ENCODE data around the gene ABCB9. TPM values are rescaled to one million over a fixed set of nuclear protein-coding genes. Genes with fewer than 3 reads are reported as not detected.

ABCB9 gene
- total RNA-seq, 1 donor from 2014 or later = 11.6 TPM

DNA sequence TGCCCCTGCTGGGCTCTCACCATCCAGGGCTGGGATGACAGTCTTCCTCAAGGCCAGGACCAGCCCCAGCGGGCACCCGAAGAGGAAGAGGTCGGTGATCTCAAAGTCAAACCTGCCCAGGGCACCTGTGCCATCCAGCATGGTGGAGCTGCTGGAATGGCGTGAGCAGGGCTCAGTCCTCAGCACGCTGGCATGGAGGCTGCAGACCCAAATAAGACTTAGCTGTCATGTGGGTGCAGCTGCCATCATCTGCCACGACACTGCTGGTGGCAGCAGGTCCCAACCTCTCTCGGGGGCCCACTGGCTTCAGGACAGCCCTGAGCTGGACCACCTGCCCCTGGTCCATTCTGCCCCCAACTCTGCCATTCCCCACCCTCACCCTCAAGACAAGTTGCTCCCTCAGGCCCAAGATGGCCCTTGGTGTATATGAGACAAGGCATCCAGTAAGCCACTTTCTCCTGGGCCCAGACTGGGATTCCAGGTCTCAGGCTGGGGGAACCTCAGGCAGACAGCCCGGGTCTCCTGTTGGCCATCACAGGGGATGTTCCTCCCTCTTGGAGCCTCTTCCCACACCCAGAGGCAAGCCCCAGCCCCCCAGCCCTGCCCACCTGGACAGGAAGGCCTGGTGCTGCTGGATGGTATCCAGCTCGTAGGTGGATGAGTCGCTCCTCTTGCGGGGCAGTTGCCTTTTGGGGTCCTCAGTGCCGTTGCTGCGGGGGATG lies 28.7 kb upstream of the ABCB9 start:
- no peak for DNase-seq (ENCODE audit: low read depth)
- H3K9ac ChIP-seq (ENCODE audit: low read length) = no peak overlapping the region
- Mint-ChIP-seq H3K36me3 (ENCODE audit: low read depth, unreplicated experiment) (peaks cover 5% of the 10 kb centered on the region), H3K4me1 (ENCODE audit: low read depth, unreplicated experiment) (no peaks in the 10 kb centered on the region), H3K27me3 (ENCODE audit: low read depth, unreplicated experiment) (no peaks in the 10 kb centered on the region), H3K27ac (ENCODE audit: unreplicated experiment) (no peak overlapping the region), H3K9me3 (ENCODE audit: unreplicated experiment) (peaks cover 1% of the 10 kb centered on the region), H3K4me3 (ENCODE audit: unreplicated experiment) (no peak overlapping the region)
- H3K4me1 ChIP-seq (ENCODE audit: insufficient read depth, low read length) = no peaks in the 10 kb centered on the region
- H3K27ac ChIP-seq (ENCODE audit: low read depth, low read length) = no peak overlapping the region
- H3K36me3 ChIP-seq (ENCODE audit: insufficient read depth, low read length) = no peaks in the 10 kb centered on the region
- no peak for FAIRE-seq
- no peak overlapping the region for H3K4me2 ChIP-seq (ENCODE audit: low read length)
- no peaks in the 10 kb centered on the region for H3K9me3 ChIP-seq (ENCODE audit: insufficient read depth, low read depth, low read length)
- no peak overlapping the region for H2AFZ ChIP-seq (ENCODE audit: low read depth, low read length)
- TF ChIP-seq EZH2 (IDR thresholded peaks at IDR 0.05; ENCODE audit: insufficient read depth, low read length) = no peak
- TF ChIP-seq, protein P1, sequence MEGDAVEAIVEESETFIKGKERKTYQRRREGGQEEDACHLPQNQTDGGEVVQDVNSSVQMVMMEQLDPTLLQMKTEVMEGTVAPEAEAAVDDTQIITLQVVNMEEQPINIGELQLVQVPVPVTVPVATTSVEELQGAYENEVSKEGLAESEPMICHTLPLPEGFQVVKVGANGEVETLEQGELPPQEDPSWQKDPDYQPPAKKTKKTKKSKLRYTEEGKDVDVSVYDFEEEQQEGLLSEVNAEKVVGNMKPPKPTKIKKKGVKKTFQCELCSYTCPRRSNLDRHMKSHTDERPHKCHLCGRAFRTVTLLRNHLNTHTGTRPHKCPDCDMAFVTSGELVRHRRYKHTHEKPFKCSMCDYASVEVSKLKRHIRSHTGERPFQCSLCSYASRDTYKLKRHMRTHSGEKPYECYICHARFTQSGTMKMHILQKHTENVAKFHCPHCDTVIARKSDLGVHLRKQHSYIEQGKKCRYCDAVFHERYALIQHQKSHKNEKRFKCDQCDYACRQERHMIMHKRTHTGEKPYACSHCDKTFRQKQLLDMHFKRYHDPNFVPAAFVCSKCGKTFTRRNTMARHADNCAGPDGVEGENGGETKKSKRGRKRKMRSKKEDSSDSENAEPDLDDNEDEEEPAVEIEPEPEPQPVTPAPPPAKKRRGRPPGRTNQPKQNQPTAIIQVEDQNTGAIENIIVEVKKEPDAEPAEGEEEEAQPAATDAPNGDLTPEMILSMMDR (IDR thresholded peaks at IDR 0.05; ENCODE audit: insufficient read depth, low read depth, low read length) = no peak
- H3K4me3 ChIP-seq (ENCODE audit: insufficient read depth, low read depth, low read length) = no peak overlapping the region
- no peaks in the 10 kb centered on the region for H4K20me1 ChIP-seq (ENCODE audit: insufficient read depth, low read length)
- H3K79me2 ChIP-seq (ENCODE audit: insufficient read depth, low read length) = no peaks in the 10 kb centered on the region
- no peaks in the 10 kb centered on the region for H3K27me3 ChIP-seq (ENCODE audit: insufficient read depth, low read length)

DNA sequence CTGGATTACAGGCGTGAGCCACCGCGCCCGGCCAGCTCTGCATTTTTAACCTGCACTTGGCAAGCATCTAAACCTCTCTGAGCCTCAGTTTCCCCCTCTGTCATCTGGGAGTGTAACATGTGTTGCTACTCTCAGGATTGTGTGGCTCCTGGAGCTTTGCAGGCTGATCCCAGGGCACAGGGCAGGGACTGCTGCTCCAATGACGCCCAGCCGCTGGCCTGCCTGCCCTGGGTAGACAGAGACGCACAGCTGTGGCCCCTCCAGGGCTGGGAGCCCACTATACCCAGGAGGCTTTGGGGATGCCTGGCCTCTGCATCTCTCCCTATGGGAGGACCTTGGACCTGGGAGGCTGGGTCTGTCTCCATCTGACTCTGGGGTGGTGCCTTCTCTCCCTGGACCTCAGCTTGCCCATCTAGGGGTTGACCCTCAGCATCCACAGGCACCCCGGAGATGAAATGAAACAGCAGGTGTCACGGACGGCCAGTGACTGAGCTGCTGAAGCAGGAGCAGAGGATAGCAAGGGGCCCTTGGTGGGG lies 27.9 kb upstream of the ABCB9 start:
- H3K27me3 Mint-ChIP-seq (ENCODE audit: low read depth, unreplicated experiment) = no peaks in the 10 kb centered on the region
- H3K9me3 ChIP-seq (ENCODE audit: insufficient read depth, low read depth, low read length) = no peaks in the 10 kb centered on the region
- FAIRE-seq (no peak), DNase-seq (ENCODE audit: low read depth) (no peak)
- no peak overlapping the region for H3K27ac Mint-ChIP-seq (ENCODE audit: unreplicated experiment)
- peaks cover 1% of the 10 kb centered on the region for H3K9me3 Mint-ChIP-seq (ENCODE audit: unreplicated experiment)
- no peak overlapping the region for H3K27ac ChIP-seq (ENCODE audit: low read depth, low read length)
- H3K36me3 ChIP-seq (ENCODE audit: insufficient read depth, low read length) = no peaks in the 10 kb centered on the region
- no peak overlapping the region for H3K4me2 ChIP-seq (ENCODE audit: low read length)
- TF ChIP-seq EZH2 (IDR thresholded peaks at IDR 0.05; ENCODE audit: insufficient read depth, low read length) = no peak
- H3K27me3 ChIP-seq (ENCODE audit: insufficient read depth, low read length) = no peaks in the 10 kb centered on the region
- no peaks in the 10 kb centered on the region for H4K20me1 ChIP-seq (ENCODE audit: insufficient read depth, low read length)
- H3K4me1 Mint-ChIP-seq (ENCODE audit: low read depth, unreplicated experiment) = no peaks in the 10 kb centered on the region
- no peaks in the 10 kb centered on the region for H3K4me1 ChIP-seq (ENCODE audit: insufficient read depth, low read length)
- H3K79me2 ChIP-seq (ENCODE audit: insufficient read depth, low read length) = no peaks in the 10 kb centered on the region
- no peak overlapping the region for H3K4me3 ChIP-seq (ENCODE audit: insufficient read depth, low read depth, low read length)
- H3K36me3 Mint-ChIP-seq (ENCODE audit: low read depth, unreplicated experiment) = peaks cover 5% of the 10 kb centered on the region
- H3K9ac ChIP-seq (ENCODE audit: low read length) = no peak overlapping the region
- H3K4me3 Mint-ChIP-seq (ENCODE audit: unreplicated experiment) = no peak overlapping the region
- no peak overlapping the region for H2AFZ ChIP-seq (ENCODE audit: low read depth, low read length)

DNA sequence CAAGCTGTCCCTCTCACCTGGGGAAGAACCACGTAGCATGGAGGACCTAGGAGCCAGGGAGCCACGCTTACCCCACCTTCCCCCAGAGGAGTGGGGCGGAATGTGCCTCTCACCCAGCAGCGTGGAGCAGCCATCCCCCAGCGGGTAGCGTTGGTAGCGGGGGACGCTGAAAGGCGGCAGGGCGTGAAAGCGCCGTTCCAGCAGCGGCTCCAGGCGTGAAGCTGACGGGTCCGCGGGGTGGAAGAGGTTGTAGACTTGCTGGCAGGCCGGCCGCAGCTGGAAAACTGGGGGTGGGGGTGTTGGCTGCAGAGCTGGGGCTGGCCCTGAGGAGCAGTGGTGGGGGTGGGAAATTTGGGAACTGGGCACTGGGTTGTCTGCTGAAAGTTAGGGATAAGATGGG lies 26.1 kb upstream of the ABCB9 start:
- no peaks in the 10 kb centered on the region for H3K79me2 ChIP-seq (ENCODE audit: insufficient read depth, low read length)
- TF ChIP-seq EZH2 (IDR thresholded peaks at IDR 0.05; ENCODE audit: insufficient read depth, low read length) = no peak
- TF ChIP-seq, protein P1 (IDR thresholded peaks at IDR 0.05; ENCODE audit: insufficient read depth, low read depth, low read length) = no peak

More for the DNA sequence above, 26.1 kb upstream of the ABCB9 start:
- Histone ChIP-seq H3K4me3 (ENCODE audit: insufficient read depth, low read depth, low read length) (no peak overlapping the region), H3K27me3 (ENCODE audit: insufficient read depth, low read length) (no peaks in the 10 kb centered on the region), H3K9ac (ENCODE audit: low read length) (no peak overlapping the region), H3K9me3 (ENCODE audit: insufficient read depth, low read depth, low read length) (no peaks in the 10 kb centered on the region), H3K4me1 (ENCODE audit: insufficient read depth, low read length) (no peaks in the 10 kb centered on the region), H4K20me1 (ENCODE audit: insufficient read depth, low read length) (no peaks in the 10 kb centered on the region), H2AFZ (ENCODE audit: low read depth, low read length) (no peak overlapping the region), H3K36me3 (ENCODE audit: insufficient read depth, low read length) (no peaks in the 10 kb centered on the region), H3K4me2 (ENCODE audit: low read length) (no peak overlapping the region), H3K27ac (ENCODE audit: low read depth, low read length) (no peak overlapping the region)
- H3K27ac Mint-ChIP-seq (ENCODE audit: unreplicated experiment) = no peak overlapping the region
- no peaks in the 10 kb centered on the region for H3K27me3 Mint-ChIP-seq (ENCODE audit: low read depth, unreplicated experiment)
- DNase-seq (ENCODE audit: low read depth) = no peak
- FAIRE-seq = no peak
- H3K4me1 Mint-ChIP-seq (ENCODE audit: low read depth, unreplicated experiment) = no peaks in the 10 kb centered on the region
- H3K4me3 Mint-ChIP-seq (ENCODE audit: unreplicated experiment) = no peak overlapping the region
- H3K36me3 Mint-ChIP-seq (ENCODE audit: low read depth, unreplicated experiment) = peaks cover 5% of the 10 kb centered on the region
- no peaks in the 10 kb centered on the region for H3K9me3 Mint-ChIP-seq (ENCODE audit: unreplicated experiment)
